ENCODE data around the gene TUBA4B.
A peak's percentile ranks its signal among the peaks of the same experiment; 100 is the strongest.

Gene TUBA4B

GRCh38 chr2:219223831-219224610 lies 29.0 kb upstream of the TUBA4B start:
- no peak for TF ChIP-seq CTCF (IDR thresholded peaks at IDR 0.05; ENCODE audit: low read depth, low read length, missing control alignments)
- no peak overlapping the region for H3K4me3 ChIP-seq (ENCODE audit: low read depth, low read length)
- in situ Hi-C loops (cut with HindIII; ENCODE audit: low sequenced_read_pairs): no loop called here

GRCh38 chr2:219225350-219225749 lies 27.7 kb upstream of the TUBA4B start:
- TF ChIP-seq CTCF (IDR thresholded peaks at IDR 0.05; ENCODE audit: low read depth, low read length, missing control alignments): no peak
- DNase-seq (ENCODE audit: low read depth): no peak
- in situ Hi-C loops (cut with HindIII; ENCODE audit: low sequenced_read_pairs): loop anchor here (5.0 kb wide), 1 partner anchor 43 kb away; no protein-coding TSS in a partner anchor
- H3K4me3 ChIP-seq (ENCODE audit: low read depth, low read length): no peak overlapping the region

More at GRCh38 chr2:219223831-219224610, 29.0 kb upstream of the TUBA4B start:
- DNase-seq (ENCODE audit: low read depth): no peak

GRCh38 chr2:219228041-219228910 lies 24.8 kb upstream of the TUBA4B start:
- no peak for DNase-seq (ENCODE audit: low read depth)
- TF ChIP-seq CTCF (IDR thresholded peaks at IDR 0.05; ENCODE audit: low read depth, low read length, missing control alignments): no peak
- in situ Hi-C loops (cut with HindIII; ENCODE audit: low sequenced_read_pairs): loop anchor here (5.0 kb wide), 1 partner anchor 46 kb away; no protein-coding TSS in a partner anchor
- peak overlapping the region; percentile 70 for H3K4me3 ChIP-seq (ENCODE audit: low read depth, low read length)

- DNase-seq (ENCODE audit: low read depth): no peak
- in situ Hi-C loops (cut with HindIII; ENCODE audit: low sequenced_read_pairs): loop anchor here (5.0 kb wide), 1 partner anchor 47 kb away; no protein-coding TSS in a partner anchor
- peak overlapping the region; percentile 70 for H3K4me3 ChIP-seq (ENCODE audit: low read depth, low read length)
- TF ChIP-seq CTCF (IDR thresholded peaks at IDR 0.05; ENCODE audit: low read depth, low read length, missing control alignments): no peak
Measured at GRCh38 chr2:219228911-219229304, 24.1 kb upstream of the TUBA4B start.

- TF ChIP-seq CTCF (IDR thresholded peaks at IDR 0.05; ENCODE audit: low read depth, low read length, missing control alignments): no peak
- DNase-seq (ENCODE audit: low read depth): peak; percentile 96
- H3K4me3 ChIP-seq (ENCODE audit: low read depth, low read length): peak within 1 kb of the TSS; percentile 70
- in situ Hi-C loops (cut with HindIII; ENCODE audit: low sequenced_read_pairs): loop anchor here (5.0 kb wide), 1 partner anchor 47 kb away; no protein-coding TSS in a partner anchor
Measured at GRCh38 chr2:219229305-219230058, 23.6 kb upstream of the TUBA4B start, which contains the start of the genes ANKZF1 and ATG9A. TSS of gene ANKZF1 (plus strand) at chr2:219229806. CDS start at chr2:219230258, 452 bp downstream. TSS of gene ATG9A (minus strand) at chr2:219229636. CDS start at chr2:219228024, 1,612 bp downstream.
